GOT3 (cell line): ENCODE results near the gene ACOT11.

Experiments used
- DNase-seq: peaks from one replicate; lab custom pipeline; 2025; ENCODE audit warnings: mixed read lengths; lab: John Stamatoyannopoulos, UW

ACOT11 gene

GRCh38 chr1:54585181-54586066, 37.4 kb downstream of the ACOT11 start:
- DNase-seq = no peak

- no peak for DNase-seq
These were observed 40.3 kb downstream of the ACOT11 start for GRCh38 chr1:54588377-54588776.

GRCh38 chr1:54591127-54591756, 43.2 kb downstream of the ACOT11 start:
- DNase-seq = no peak

- DNase-seq = no peak
These were observed 45.6 kb downstream of the ACOT11 start for GRCh38 chr1:54593571-54594160.

- no peak for DNase-seq
These were observed 46.4 kb downstream of the ACOT11 start for GRCh38 chr1:54594463-54594862.

- DNase-seq = no peak
These were observed 48.0 kb downstream of the ACOT11 start for GRCh38 chr1:54595956-54596498.

- no peak for DNase-seq
These were observed 48.7 kb downstream of the ACOT11 start for GRCh38 chr1:54596756-54597155.

- no peak for DNase-seq
These were observed 49.5 kb downstream of the ACOT11 start for GRCh38 chr1:54597455-54598030.

- no peak for DNase-seq
These were observed 51.3 kb downstream of the ACOT11 start for GRCh38 chr1:54599211-54599823.

- no peak for DNase-seq
These were observed 53.1 kb downstream of the ACOT11 start for GRCh38 chr1:54600947-54601721.

GRCh38 chr1:54601730-54602129, 53.7 kb downstream of the ACOT11 start:
- no peak for DNase-seq

- DNase-seq = no peak
These were observed 54.5 kb downstream of the ACOT11 start for GRCh38 chr1:54602554-54602953.

GRCh38 chr1:54603241-54603640, 55.2 kb downstream of the ACOT11 start:
- no peak for DNase-seq

- no peak for DNase-seq
These were observed 56.0 kb downstream of the ACOT11 start for GRCh38 chr1:54604051-54604450.

GRCh38 chr1:54604572-54605370, 56.7 kb downstream of the ACOT11 start:
- DNase-seq = no peak

- no peak for DNase-seq
These were observed 58.3 kb downstream of the ACOT11 start for GRCh38 chr1:54606096-54606989.

GRCh38 chr1:54606990-54607325, 58.9 kb downstream of the ACOT11 start:
- DNase-seq = no peak

GRCh38 chr1:54607821-54608565, 60.0 kb downstream of the ACOT11 start:
- DNase-seq = no peak
